ENCODE results near the gene ATRN.

The ATRN gene

GRCh38 chr20:3658716-3659491 is 188.1 kb downstream of the ATRN start:
- DNase-seq (ENCODE audit: low spot score), result no peak

GRCh38 chr20:3659492-3660261 is 188.9 kb downstream of the ATRN start:
- DNase-seq (ENCODE audit: low spot score), result no peak

GRCh38 chr20:3660262-3661059 is 189.6 kb downstream of the ATRN start:
- DNase-seq (ENCODE audit: low spot score), result no peak

GRCh38 chr20:3661060-3661813 is 190.4 kb downstream of the ATRN start:
- DNase-seq (ENCODE audit: low spot score), result no peak

GRCh38 chr20:3661814-3662665 is 191.2 kb downstream of the ATRN start:
- DNase-seq (ENCODE audit: low spot score), result no peak

GRCh38 chr20:3663031-3663701 is 192.3 kb downstream of the ATRN start, which contains the start of gene GFRA4:
Gene GFRA4, minus strand, starts transcription at chr20:3663399. Its CDS starts 0 bp downstream, at chr20:3663399.
- no peak for DNase-seq (ENCODE audit: low spot score)

- DNase-seq (ENCODE audit: low spot score), result no peak
These were observed 193.0 kb downstream of the ATRN start for GRCh38 chr20:3663858-3664257.

- no peak for DNase-seq (ENCODE audit: low spot score)
These were observed 196.7 kb downstream of the ATRN start for GRCh38 chr20:3667434-3668037.

- no peak for DNase-seq (ENCODE audit: low spot score)
These were observed 199.0 kb downstream of the ATRN start for GRCh38 chr20:3669710-3670367.

GRCh38 chr20:3670511-3670910 is 199.7 kb downstream of the ATRN start:
- DNase-seq (ENCODE audit: low spot score), result peak; percentile 45

- DNase-seq (ENCODE audit: low spot score), result no peak
These were observed 200.1 kb downstream of the ATRN start for GRCh38 chr20:3670945-3671344.

- no peak for DNase-seq (ENCODE audit: low spot score)
These were observed 201.2 kb downstream of the ATRN start for GRCh38 chr20:3671986-3672546.

- DNase-seq (ENCODE audit: low spot score), result no peak
These were observed 201.8 kb downstream of the ATRN start for GRCh38 chr20:3672547-3673171.

- DNase-seq (ENCODE audit: low spot score), result no peak
These were observed 202.6 kb downstream of the ATRN start for GRCh38 chr20:3673221-3674070.

- DNase-seq (ENCODE audit: low spot score), result no peak
These were observed 203.6 kb downstream of the ATRN start for GRCh38 chr20:3674447-3674846.

GRCh38 chr20:3674995-3675900 is 204.4 kb downstream of the ATRN start:
- no peak for DNase-seq (ENCODE audit: low spot score)
